ENCODE data around the gene HAGH.

- TF ChIP-seq POLR2AphosphoS5 (IDR thresholded peaks at IDR 0.05; ENCODE audit: low read depth, low read length) (no peak), TAF1 (IDR thresholded peaks at IDR 0.05; ENCODE audit: borderline replicate concordance, low read depth, low read length) (no peak)
These were observed 54.2 kb downstream of the HAGH start, which contains the start of gene EME2 for GRCh38 chr16:1772362-1772907.
